Duodenal mucosa (tissue), 2 donors: ENCODE data around the gene PRDX6.
"Not testable (repeated sequence)": the region's sequence is repeated elsewhere in the genome, so short reads cannot be mapped to it uniquely, and the experiment has no call there.

Experiments
- H3K27ac ChIP-seq: one replicate; pipeline ENCODE4 v1.7.0; 2013; ENCODE audit warnings: low read depth, low read length
- H3K27me3 ChIP-seq, 2 donors: one replicate each; pipeline ENCODE4 v1.7.0; 2013; ENCODE audit warnings: low read length in 2 of 2, control low read depth in 1 of 2; ENCODE audit not compliant: insufficient read depth in 2 of 2, control insufficient read depth in 1 of 2
- H3K36me3 ChIP-seq, 2 donors: one replicate each; pipeline ENCODE4 v1.7.0; 2013; ENCODE audit warnings: low read length in 2 of 2, control low read depth in 1 of 2; ENCODE audit not compliant: insufficient read depth in 2 of 2, control insufficient read depth in 1 of 2
- H3K4me1 ChIP-seq, 2 donors: one replicate each; pipeline ENCODE4 v1.7.0; 2013; ENCODE audit warnings: low read length in 2 of 2, control low read depth in 1 of 2; ENCODE audit not compliant: insufficient read depth in 2 of 2, control insufficient read depth in 1 of 2
- H3K4me3 ChIP-seq, 2 donors: one replicate each; pipeline ENCODE4 v1.7.0; 2013; ENCODE audit warnings: low read length in 2 of 2, low read depth in 1 of 2
- H3K9ac ChIP-seq, 2 donors: one replicate each; pipeline ENCODE4 v1.7.0; 2013; ENCODE audit warnings: low read length in 2 of 2, low read depth in 1 of 2
- H3K9me3 ChIP-seq, 2 donors: one replicate each; pipeline ENCODE4 v1.7.0; 2013; ENCODE audit warnings: low read length in 2 of 2, control low read depth in 1 of 2; ENCODE audit not compliant: control insufficient read depth in 1 of 2

The PRDX6 gene

GRCh38 chr1:173493125-173493524 lies 16.0 kb downstream of the PRDX6 start:
- not testable (repeated sequence) for H3K4me3 ChIP-seq, H3K27ac ChIP-seq, H3K27me3 ChIP-seq, H3K4me1 ChIP-seq, H3K9me3 ChIP-seq, H3K9ac ChIP-seq
- H3K36me3 ChIP-seq, result peaks cover 0 to 11% of the 10 kb centered on the region in 2 donors

- Histone ChIP-seq H3K4me1 (no peaks in the 10 kb centered on the region), H3K27ac (no peak overlapping the region), H3K36me3 (no peaks in the 10 kb centered on the region), H3K9ac (no peak overlapping the region), H3K27me3 (no peaks in the 10 kb centered on the region), H3K4me3 (no peak overlapping the region), H3K9me3 (no peaks in the 10 kb centered on the region)
These were observed 18.6 kb downstream of the PRDX6 start for GRCh38 chr1:173495609-173496267.

GRCh38 chr1:173496757-173497320 lies 19.7 kb downstream of the PRDX6 start:
- Histone ChIP-seq H3K4me1 (no peaks in the 10 kb centered on the region), H3K9ac (no peak overlapping the region), H3K36me3 (no peaks in the 10 kb centered on the region), H3K27me3 (no peaks in the 10 kb centered on the region), H3K27ac (no peak overlapping the region), H3K9me3 (no peaks in the 10 kb centered on the region), H3K4me3 (no peak overlapping the region)

- no peaks in the 10 kb centered on the region for H3K9me3 ChIP-seq
- H3K27ac ChIP-seq, result no peak overlapping the region
- no peak overlapping the region for H3K9ac ChIP-seq
- H3K36me3 ChIP-seq, result no peaks in the 10 kb centered on the region
- no peak overlapping the region for H3K4me3 ChIP-seq
- H3K4me1 ChIP-seq, result no peaks in the 10 kb centered on the region
- no peaks in the 10 kb centered on the region for H3K27me3 ChIP-seq
These were observed 22.6 kb downstream of the PRDX6 start for GRCh38 chr1:173499729-173500128.

GRCh38 chr1:173502104-173502503 lies 25.0 kb downstream of the PRDX6 start:
- Histone ChIP-seq H3K9me3 (no peaks in the 10 kb centered on the region), H3K9ac (no peak overlapping the region), H3K36me3 (no peaks in the 10 kb centered on the region), H3K27me3 (no peaks in the 10 kb centered on the region), H3K4me1 (peaks cover 0 to 4% of the 10 kb centered on the region in 2 donors), H3K27ac (no peak overlapping the region), H3K4me3 (no peak overlapping the region)

GRCh38 chr1:173503391-173503790 lies 26.3 kb downstream of the PRDX6 start:
- H3K9me3 ChIP-seq, result no peaks in the 10 kb centered on the region
- peaks cover 0 to 4% of the 10 kb centered on the region in 2 donors for H3K4me1 ChIP-seq
- H3K27me3 ChIP-seq, result no peaks in the 10 kb centered on the region
- no peak overlapping the region for H3K9ac ChIP-seq
- H3K4me3 ChIP-seq, result no peak overlapping the region
- no peaks in the 10 kb centered on the region for H3K36me3 ChIP-seq
- H3K27ac ChIP-seq, result no peak overlapping the region

GRCh38 chr1:173504268-173504667 lies 27.1 kb downstream of the PRDX6 start:
- Histone ChIP-seq H3K36me3 (no peaks in the 10 kb centered on the region), H3K9ac (no peak overlapping the region), H3K27ac (no peak overlapping the region), H3K4me1 (peaks cover 0 to 4% of the 10 kb centered on the region in 2 donors), H3K9me3 (no peaks in the 10 kb centered on the region), H3K27me3 (no peaks in the 10 kb centered on the region), H3K4me3 (no peak overlapping the region)

- H3K9ac ChIP-seq, result no peak overlapping the region
- H3K27ac ChIP-seq, result no peak overlapping the region
- H3K9me3 ChIP-seq, result no peaks in the 10 kb centered on the region
- H3K27me3 ChIP-seq, result no peaks in the 10 kb centered on the region
- peaks cover 0 to 4% of the 10 kb centered on the region in 2 donors for H3K4me1 ChIP-seq
- H3K4me3 ChIP-seq, result no peak overlapping the region
- H3K36me3 ChIP-seq, result no peaks in the 10 kb centered on the region
These were observed 28.3 kb downstream of the PRDX6 start for GRCh38 chr1:173505391-173505790.

- no peak overlapping the region for H3K27ac ChIP-seq
- no peaks in the 10 kb centered on the region for H3K9me3 ChIP-seq
- H3K9ac ChIP-seq, result no peak overlapping the region
- no peaks in the 10 kb centered on the region for H3K36me3 ChIP-seq
- no peak overlapping the region for H3K4me3 ChIP-seq
- peaks cover 0 to 4% of the 10 kb centered on the region in 2 donors for H3K4me1 ChIP-seq
- no peaks in the 10 kb centered on the region for H3K27me3 ChIP-seq
These were observed 29.3 kb downstream of the PRDX6 start for GRCh38 chr1:173506437-173506836.

- Histone ChIP-seq H3K27ac (no peak overlapping the region), H3K4me1 (peaks cover 0 to 4% of the 10 kb centered on the region in 2 donors), H3K27me3 (no peaks in the 10 kb centered on the region), H3K36me3 (no peaks in the 10 kb centered on the region), H3K9ac (no peak overlapping the region), H3K9me3 (no peaks in the 10 kb centered on the region), H3K4me3 (no peak overlapping the region)
These were observed 30.2 kb downstream of the PRDX6 start for GRCh38 chr1:173507205-173507846.
